ENCODE results near the gene CDC34.

CDC34 gene

GRCh38 chr19:497869-498510, 33.6 kb upstream of the CDC34 start:
- no peak for DNase-seq

- DNase-seq, result no peak
Observed at GRCh38 chr19:498511-498891, 33.1 kb upstream of the CDC34 start.

GRCh38 chr19:498977-499623, 32.5 kb upstream of the CDC34 start:
- no peak for DNase-seq

GRCh38 chr19:501646-502045, 29.9 kb upstream of the CDC34 start:
- DNase-seq, result no peak

GRCh38 chr19:504616-505015, 26.9 kb upstream of the CDC34 start:
- DNase-seq, result no peak

- DNase-seq, result peak; percentile 99
Observed at GRCh38 chr19:506404-507285, 24.9 kb upstream of the CDC34 start.

GRCh38 chr19:507286-508203, 24.0 kb upstream of the CDC34 start, which contains the start of gene TPGS1:
TSS of gene TPGS1 (plus strand) at chr19:507497. CDS start at chr19:507507, 10 bp downstream.
- DNase-seq, result peak; percentile 81

GRCh38 chr19:508204-509150, 23.1 kb upstream of the CDC34 start:
- no peak for DNase-seq

GRCh38 chr19:510606-511100, 20.9 kb upstream of the CDC34 start:
- DNase-seq, result peak; percentile 89

GRCh38 chr19:511101-511851, 20.3 kb upstream of the CDC34 start:
- peak; percentile 98 for DNase-seq

GRCh38 chr19:512547-513365, 18.8 kb upstream of the CDC34 start:
- DNase-seq, result no peak

GRCh38 chr19:513368-514165, 18.0 kb upstream of the CDC34 start:
- no peak for DNase-seq

- no peak for DNase-seq
Observed at GRCh38 chr19:514166-514663, 17.3 kb upstream of the CDC34 start.

GRCh38 chr19:517721-518597, 13.6 kb upstream of the CDC34 start:
- DNase-seq, result no peak

GRCh38 chr19:518598-519231, 12.8 kb upstream of the CDC34 start:
- DNase-seq, result no peak

GRCh38 chr19:519449-519865, 12.1 kb upstream of the CDC34 start:
- no peak for DNase-seq

- DNase-seq, result peak; percentile 22
Observed at GRCh38 chr19:522726-523125, 8.8 kb upstream of the CDC34 start.

Measured in NCI-H2171 treated with DMSO at 0.1 percent for 48 hours (cell line).